ENCODE data around the gene SPTLC3. TPM values are rescaled to one million over a fixed set of nuclear protein-coding genes. Genes with fewer than 3 reads are reported as not detected.

The SPTLC3 gene
- total RNA-seq, result 14.7 and 15.1 TPM in 2 replicates

GRCh38 chr20:13008761-13009681 lies at the start of gene SPTLC3:
Gene SPTLC3 (plus strand): TSS chr20:13008972. CDS start chr20:13009268, 296 bp downstream.

Other genes starting within 250 kb of the SPTLC3 start
- 0.06 and 0.66 TPM in 2 replicates for gene ISM1, start 212.3 kb downstream of the SPTLC3 start, total RNA-seq

All from aortic smooth muscle cell (primary cell).